Measurements from ENCODE around the gene COL5A1.

DNA sequence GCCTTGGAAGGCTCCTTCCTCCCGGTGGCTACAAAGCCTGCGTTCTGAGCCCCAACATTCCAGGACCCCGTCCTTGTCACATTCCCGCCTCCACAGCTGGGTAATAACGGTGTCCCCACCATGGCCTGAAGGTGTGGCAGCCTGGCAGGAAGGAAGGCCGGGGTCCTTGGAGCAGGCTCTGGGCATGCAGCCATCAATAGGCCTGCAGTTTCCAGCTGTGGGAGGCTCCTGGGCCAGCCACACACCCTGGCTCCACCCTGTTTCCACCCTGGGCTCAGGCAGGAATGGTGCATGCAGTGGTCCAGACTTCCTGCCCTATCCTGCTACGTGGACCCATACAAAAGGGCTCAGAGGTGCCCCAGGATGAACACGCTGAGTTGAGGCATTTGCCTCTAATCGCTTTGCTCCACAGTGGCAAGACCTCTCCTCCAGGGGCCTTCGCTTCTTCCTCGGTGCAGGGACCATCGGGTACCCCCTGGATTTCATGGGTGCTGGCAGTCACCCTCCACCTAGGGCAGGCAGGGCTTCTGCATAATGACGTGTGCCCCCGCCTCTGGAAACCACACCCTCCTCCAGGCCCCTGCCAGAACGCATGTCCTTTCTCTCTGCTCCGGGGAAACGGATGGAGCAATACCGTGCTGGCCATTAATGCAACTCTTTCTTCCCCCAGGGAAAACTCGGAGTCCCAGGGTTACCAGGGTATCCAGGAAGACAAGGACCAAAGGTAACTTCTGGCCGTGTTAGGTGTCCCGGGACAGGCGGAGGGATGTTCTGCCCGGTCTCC, 143.9 kb downstream of the COL5A1 start:
- TF ChIP-seq, protein P1, sequence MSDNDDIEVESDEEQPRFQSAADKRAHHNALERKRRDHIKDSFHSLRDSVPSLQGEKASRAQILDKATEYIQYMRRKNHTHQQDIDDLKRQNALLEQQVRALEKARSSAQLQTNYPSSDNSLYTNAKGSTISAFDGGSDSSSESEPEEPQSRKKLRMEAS (IDR thresholded peaks at IDR 0.05): no peak
- TF ChIP-seq TEAD4 (IDR thresholded peaks at IDR 0.05) (no peak), YY1 (IDR thresholded peaks at IDR 0.05; ENCODE audit: low read depth) (no peak), TAF1 (IDR thresholded peaks at IDR 0.05; ENCODE audit: low read depth) (no peak), ZBTB7A (IDR thresholded peaks at IDR 0.05; ENCODE audit: low read depth) (no peak), RAD21 (IDR thresholded peaks at IDR 0.05; ENCODE audit: low read depth) (no peak), FOXM1 (IDR thresholded peaks at IDR 0.05; ENCODE audit: borderline replicate concordance, low read depth) (no peak), EP300 (IDR thresholded peaks at IDR 0.05; ENCODE audit: borderline replicate concordance) (no peak), CEBPB (IDR thresholded peaks at IDR 0.05) (no peak), NFIC (IDR thresholded peaks at IDR 0.05) (no peak)
- TF ChIP-seq, protein P2, sequence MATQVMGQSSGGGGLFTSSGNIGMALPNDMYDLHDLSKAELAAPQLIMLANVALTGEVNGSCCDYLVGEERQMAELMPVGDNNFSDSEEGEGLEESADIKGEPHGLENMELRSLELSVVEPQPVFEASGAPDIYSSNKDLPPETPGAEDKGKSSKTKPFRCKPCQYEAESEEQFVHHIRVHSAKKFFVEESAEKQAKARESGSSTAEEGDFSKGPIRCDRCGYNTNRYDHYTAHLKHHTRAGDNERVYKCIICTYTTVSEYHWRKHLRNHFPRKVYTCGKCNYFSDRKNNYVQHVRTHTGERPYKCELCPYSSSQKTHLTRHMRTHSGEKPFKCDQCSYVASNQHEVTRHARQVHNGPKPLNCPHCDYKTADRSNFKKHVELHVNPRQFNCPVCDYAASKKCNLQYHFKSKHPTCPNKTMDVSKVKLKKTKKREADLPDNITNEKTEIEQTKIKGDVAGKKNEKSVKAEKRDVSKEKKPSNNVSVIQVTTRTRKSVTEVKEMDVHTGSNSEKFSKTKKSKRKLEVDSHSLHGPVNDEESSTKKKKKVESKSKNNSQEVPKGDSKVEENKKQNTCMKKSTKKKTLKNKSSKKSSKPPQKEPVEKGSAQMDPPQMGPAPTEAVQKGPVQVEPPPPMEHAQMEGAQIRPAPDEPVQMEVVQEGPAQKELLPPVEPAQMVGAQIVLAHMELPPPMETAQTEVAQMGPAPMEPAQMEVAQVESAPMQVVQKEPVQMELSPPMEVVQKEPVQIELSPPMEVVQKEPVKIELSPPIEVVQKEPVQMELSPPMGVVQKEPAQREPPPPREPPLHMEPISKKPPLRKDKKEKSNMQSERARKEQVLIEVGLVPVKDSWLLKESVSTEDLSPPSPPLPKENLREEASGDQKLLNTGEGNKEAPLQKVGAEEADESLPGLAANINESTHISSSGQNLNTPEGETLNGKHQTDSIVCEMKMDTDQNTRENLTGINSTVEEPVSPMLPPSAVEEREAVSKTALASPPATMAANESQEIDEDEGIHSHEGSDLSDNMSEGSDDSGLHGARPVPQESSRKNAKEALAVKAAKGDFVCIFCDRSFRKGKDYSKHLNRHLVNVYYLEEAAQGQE (IDR thresholded peaks at IDR 0.05; ENCODE audit: low read depth): no peak
- TF ChIP-seq, protein P3, sequence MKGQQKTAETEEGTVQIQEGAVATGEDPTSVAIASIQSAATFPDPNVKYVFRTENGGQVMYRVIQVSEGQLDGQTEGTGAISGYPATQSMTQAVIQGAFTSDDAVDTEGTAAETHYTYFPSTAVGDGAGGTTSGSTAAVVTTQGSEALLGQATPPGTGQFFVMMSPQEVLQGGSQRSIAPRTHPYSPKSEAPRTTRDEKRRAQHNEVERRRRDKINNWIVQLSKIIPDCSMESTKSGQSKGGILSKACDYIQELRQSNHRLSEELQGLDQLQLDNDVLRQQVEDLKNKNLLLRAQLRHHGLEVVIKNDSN (IDR thresholded peaks at IDR 0.05): no peak

All from Ishikawa (cell line).